Measurements from ENCODE around the gene TAGLN. TPM values are rescaled to one million over a fixed set of nuclear protein-coding genes. Genes with fewer than 3 reads are reported as not detected.

The TAGLN gene
- total and polyA plus RNA-seq, 9 of the 15 experiments (the other 6 are each of a cell fraction or from before 2014, with no cell fraction given): 0.21 to 4.9 (median 1.1) TPM

DNA sequence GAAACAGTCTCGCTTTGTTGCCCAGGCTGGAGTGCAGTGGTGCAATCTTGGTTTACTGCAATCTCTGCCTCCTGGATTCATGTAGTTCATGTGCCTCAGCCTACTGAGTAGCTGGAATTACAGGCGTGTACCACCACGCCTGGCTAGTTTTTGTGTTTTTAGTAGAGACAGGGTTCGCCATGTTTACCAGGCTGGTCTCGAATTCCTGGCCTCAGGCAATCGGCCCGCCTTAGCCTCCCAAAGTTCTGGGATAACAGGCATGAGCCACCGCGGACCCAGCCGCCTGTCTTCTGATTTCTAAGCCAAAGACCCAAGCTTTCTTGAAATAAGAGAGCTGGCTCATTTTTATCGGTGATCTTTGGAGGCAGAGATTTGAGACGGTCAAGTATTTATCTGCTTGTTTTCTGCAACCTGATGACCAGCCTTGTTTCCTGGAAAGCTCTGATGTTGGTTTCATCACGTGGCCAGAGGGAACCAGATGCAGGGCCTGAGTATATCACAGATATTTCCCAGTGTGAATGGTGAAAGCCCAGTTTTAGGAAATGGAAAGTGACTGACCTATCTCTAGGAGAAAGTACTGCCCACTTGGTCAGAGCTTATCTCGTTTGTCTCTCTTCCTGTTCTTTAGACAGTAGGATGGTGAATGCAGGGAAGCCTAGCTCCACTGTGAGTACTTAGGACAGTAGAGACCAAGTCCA lies 26.3 kb upstream of the TAGLN start (continued):
- TF ChIP-seq, protein P1, sequence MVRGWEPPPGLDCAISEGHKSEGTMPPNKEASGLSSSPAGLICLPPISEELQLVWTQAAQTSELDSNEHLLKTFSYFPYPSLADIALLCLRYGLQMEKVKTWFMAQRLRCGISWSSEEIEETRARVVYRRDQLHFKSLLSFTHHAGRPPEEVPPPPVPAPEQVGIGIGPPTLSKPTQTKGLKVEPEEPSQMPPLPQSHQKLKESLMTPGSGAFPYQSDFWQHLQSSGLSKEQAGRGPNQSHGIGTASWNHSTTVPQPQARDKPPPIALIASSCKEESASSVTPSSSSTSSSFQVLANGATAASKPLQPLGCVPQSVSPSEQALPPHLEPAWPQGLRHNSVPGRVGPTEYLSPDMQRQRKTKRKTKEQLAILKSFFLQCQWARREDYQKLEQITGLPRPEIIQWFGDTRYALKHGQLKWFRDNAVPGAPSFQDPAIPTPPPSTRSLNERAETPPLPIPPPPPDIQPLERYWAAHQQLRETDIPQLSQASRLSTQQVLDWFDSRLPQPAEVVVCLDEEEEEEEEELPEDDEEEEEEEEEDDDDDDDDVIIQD (CRISPR knock-in tag; IDR thresholded peaks at IDR 0.05): no peak
- TF ChIP-seq THAP7 (CRISPR knock-in tag; IDR thresholded peaks at IDR 0.05) (no peak), VEZF1 (CRISPR knock-in tag; IDR thresholded peaks at IDR 0.05) (no peak), MITF (IDR thresholded peaks at IDR 0.05) (0 out of 2 replicates have a peak, but pooled peaks have one; percentile 41), ATF1 (CRISPR knock-in tag; IDR thresholded peaks at IDR 0.05) (no peak), ATF1 (tag; IDR thresholded peaks at IDR 0.05) (peak; percentile 53), TARDBP (IDR thresholded peaks at IDR 0.05) (no peak), ERF (CRISPR knock-in tag; IDR thresholded peaks at IDR 0.05) (no peak), BRD9 (IDR thresholded peaks at IDR 0.05; ENCODE audit: low read depth, partially characterized antibody) (no peak), MCM3 (IDR thresholded peaks at IDR 0.05) (no peak), STAT6 (CRISPR knock-in tag; IDR thresholded peaks at IDR 0.05) (no peak), CTBP1 (IDR thresholded peaks at IDR 0.05; ENCODE audit: borderline replicate concordance) (peak; percentile 93), IFI16 (CRISPR knock-in tag; IDR thresholded peaks at IDR 0.05) (no peak), USF1 (CRISPR knock-in tag; IDR thresholded peaks at IDR 0.05) (peak; percentile 88), ZNF408 (CRISPR knock-in tag; IDR thresholded peaks at IDR 0.05; ENCODE audit: low read depth) (no peak), PHF21A (IDR thresholded peaks at IDR 0.05; ENCODE audit: borderline replicate concordance, low read depth) (peak; percentile 67; the same call in 1 of the 2 replicates)

Measured in K562 (cell line).